Measurements from ENCODE around the gene HEPACAM. TPM values are rescaled to one million over a fixed set of nuclear protein-coding genes. Genes with fewer than 3 reads are reported as not detected.

Gene HEPACAM
- polyA plus RNA-seq, 2 of the 4 experiments (the other 2 are of a cell fraction), result not detected

GRCh38 chr11:124984512-124984854 lies 48.6 kb upstream of the HEPACAM start:
- FAIRE-seq, result no peak
- POLR2A ChIA-PET, result no interaction called here

GRCh38 chr11:124983674-124984511 lies 48.0 kb upstream of the HEPACAM start:
- ChIA-PET POLR2A (no interaction called here), CTCF (no interaction called here)
- Histone ChIP-seq H3K9me3 (no peaks in the 10 kb centered on the region), H3K4me3 (no peak overlapping the region), H3K4me1 (no peaks in the 10 kb centered on the region), H3K27ac (no peak overlapping the region), H3K4me2 (no peak overlapping the region)
- ATAC-seq, result no peak
- no peak for TF ChIP-seq HMGXB4 (CRISPR knock-in tag; IDR thresholded peaks at IDR 0.05; ENCODE audit: borderline replicate concordance)
- TF ChIP-seq, protein P1, sequence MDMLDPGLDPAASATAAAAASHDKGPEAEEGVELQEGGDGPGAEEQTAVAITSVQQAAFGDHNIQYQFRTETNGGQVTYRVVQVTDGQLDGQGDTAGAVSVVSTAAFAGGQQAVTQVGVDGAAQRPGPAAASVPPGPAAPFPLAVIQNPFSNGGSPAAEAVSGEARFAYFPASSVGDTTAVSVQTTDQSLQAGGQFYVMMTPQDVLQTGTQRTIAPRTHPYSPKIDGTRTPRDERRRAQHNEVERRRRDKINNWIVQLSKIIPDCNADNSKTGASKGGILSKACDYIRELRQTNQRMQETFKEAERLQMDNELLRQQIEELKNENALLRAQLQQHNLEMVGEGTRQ (IDR thresholded peaks at IDR 0.05), result no peak
- TF ChIP-seq EP300 (IDR thresholded peaks at IDR 0.05), result no peak
- DNase-seq (ENCODE audit: low read depth in 1 of 2, low spot score in 1 of 2), result no peak
- WGBS (ENCODE audit: missing lambda C conversion rate), result 63% methylated on average over 9 of the region's 17 CpGs
- FAIRE-seq, result no peak

More at GRCh38 chr11:124984512-124984854, 48.6 kb upstream of the HEPACAM start:
- no peak for DNase-seq (ENCODE audit: low read depth in 1 of 2, low spot score in 1 of 2)
- H3K9me3 ChIP-seq, result no peaks in the 10 kb centered on the region
- no peak overlapping the region for H3K4me3 ChIP-seq
- no peak overlapping the region for H3K4me2 ChIP-seq
- no peak overlapping the region for H3K27ac ChIP-seq
- TF ChIP-seq RFX5 (IDR thresholded peaks at IDR 0.05) (no peak), FOSB (CRISPR knock-in tag; IDR thresholded peaks at IDR 0.05) (no peak), ZC3H11A (IDR thresholded peaks at IDR 0.05) (no peak), ZNF302 (CRISPR knock-in tag; IDR thresholded peaks at IDR 0.05) (no peak), HDAC2 (IDR thresholded peaks at IDR 0.05) (no peak)
- ATAC-seq, result no peak
- CTCF ChIA-PET, result no interaction called here
- 36% methylated on average over 1 of the region's 3 CpGs for WGBS (ENCODE audit: missing lambda C conversion rate)
- H3K4me1 ChIP-seq, result no peaks in the 10 kb centered on the region

- POLR2A ChIA-PET, result no interaction called here
- FAIRE-seq (no peak), DNase-seq (ENCODE audit: low read depth in 1 of 2, low spot score in 1 of 2) (no peak), ATAC-seq (no peak)
- Histone ChIP-seq H3K27ac (no peak overlapping the region), H3K4me2 (no peak overlapping the region), H3K4me1 (no peaks in the 10 kb centered on the region), H3K4me3 (no peak overlapping the region), H3K9me3 (no peaks in the 10 kb centered on the region)
- CTCF ChIA-PET, result no interaction called here
- TF ChIP-seq HOXA7 (CRISPR knock-in tag; IDR thresholded peaks at IDR 0.05) (no peak), FOXS1 (CRISPR knock-in tag; IDR thresholded peaks at IDR 0.05) (no peak), NR3C1 (IDR thresholded peaks at IDR 0.05) (no peak), GATA3 (IDR thresholded peaks at IDR 0.05; ENCODE audit: borderline replicate concordance) (no peak), CEBPB (IDR thresholded peaks at IDR 0.05) (no peak), RFX5 (IDR thresholded peaks at IDR 0.05) (no peak), CHD2 (IDR thresholded peaks at IDR 0.05; ENCODE audit: low read length, partially characterized antibody) (no peak), EHF (CRISPR knock-in tag; IDR thresholded peaks at IDR 0.05) (no peak), SMC3 (IDR thresholded peaks at IDR 0.05) (no peak), BHLHE40 (IDR thresholded peaks at IDR 0.05; ENCODE audit: low read depth, low read length) (no peak), ESRRA (IDR thresholded peaks at IDR 0.05; ENCODE audit: borderline replicate concordance, low read length) (no peak), CBX2 (IDR thresholded peaks at IDR 0.05; ENCODE audit: borderline replicate concordance, low read depth) (no peak), PHF8 (IDR thresholded peaks at IDR 0.05; ENCODE audit: borderline replicate concordance, low read depth) (no peak), NFE2L2 (conservative IDR thresholded peaks at IDR 0.05; ENCODE audit: low read length) (no peak), POLR2A (IDR thresholded peaks at IDR 0.05; ENCODE audit: low read length) (no peak)
- TF ChIP-seq, protein P2, sequence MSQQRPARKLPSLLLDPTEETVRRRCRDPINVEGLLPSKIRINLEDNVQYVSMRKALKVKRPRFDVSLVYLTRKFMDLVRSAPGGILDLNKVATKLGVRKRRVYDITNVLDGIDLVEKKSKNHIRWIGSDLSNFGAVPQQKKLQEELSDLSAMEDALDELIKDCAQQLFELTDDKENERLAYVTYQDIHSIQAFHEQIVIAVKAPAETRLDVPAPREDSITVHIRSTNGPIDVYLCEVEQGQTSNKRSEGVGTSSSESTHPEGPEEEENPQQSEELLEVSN (IDR thresholded peaks at IDR 0.05; ENCODE audit: borderline replicate concordance, low read depth), result no peak
- TF ChIP-seq, protein P3, sequence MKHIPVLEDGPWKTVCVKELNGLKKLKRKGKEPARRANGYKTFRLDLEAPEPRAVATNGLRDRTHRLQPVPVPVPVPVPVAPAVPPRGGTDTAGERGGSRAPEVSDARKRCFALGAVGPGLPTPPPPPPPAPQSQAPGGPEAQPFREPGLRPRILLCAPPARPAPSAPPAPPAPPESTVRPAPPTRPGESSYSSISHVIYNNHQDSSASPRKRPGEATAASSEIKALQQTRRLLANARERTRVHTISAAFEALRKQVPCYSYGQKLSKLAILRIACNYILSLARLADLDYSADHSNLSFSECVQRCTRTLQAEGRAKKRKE (CRISPR knock-in tag; IDR thresholded peaks at IDR 0.05; ENCODE audit: low read depth), result no peak
These were observed 46.2 kb upstream of the HEPACAM start for GRCh38 chr11:124982043-124982442.

Data from A549 (cell line).